ENCODE measurements around the gene SERTM2.

DNA sequence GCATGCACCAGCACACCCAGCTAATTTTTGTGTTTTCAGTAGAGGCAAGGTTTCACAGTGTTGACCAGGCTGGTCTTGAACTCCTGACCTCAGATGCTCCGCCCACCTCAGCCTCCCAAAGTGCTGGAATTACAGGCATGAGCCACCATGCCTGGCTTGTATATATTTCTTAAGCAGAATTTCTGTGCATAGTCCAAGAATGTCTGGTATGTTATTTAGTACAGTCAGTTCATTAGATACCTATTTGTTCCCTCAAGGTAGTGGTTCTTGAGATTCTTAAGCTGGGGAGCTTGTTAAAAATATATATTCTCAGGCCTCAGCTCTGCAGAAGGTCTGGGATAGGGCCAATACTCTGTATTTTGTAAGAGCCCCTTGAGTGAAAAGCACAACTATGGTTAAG, 4.6 kb upstream of the SERTM2 start:
- TF ChIP-seq CTCF (IDR thresholded peaks at IDR 0.05; ENCODE audit: poor library complexity) (no peak), EZH2 (IDR thresholded peaks at IDR 0.05; ENCODE audit: borderline replicate concordance) (no peak)

Measured in hepatocyte (in vitro differentiated cells).